Measurements from ENCODE around the gene SLC50A1. TPM values are rescaled to one million over a fixed set of nuclear protein-coding genes. Genes with fewer than 3 reads are reported as not detected.
A peak's percentile ranks its signal among the peaks of the same experiment; 100 is the strongest.

The SLC50A1 gene
- total and polyA plus RNA-seq, 4 donors: 12.7 to 23.3 (median 18.2) TPM

DNA sequence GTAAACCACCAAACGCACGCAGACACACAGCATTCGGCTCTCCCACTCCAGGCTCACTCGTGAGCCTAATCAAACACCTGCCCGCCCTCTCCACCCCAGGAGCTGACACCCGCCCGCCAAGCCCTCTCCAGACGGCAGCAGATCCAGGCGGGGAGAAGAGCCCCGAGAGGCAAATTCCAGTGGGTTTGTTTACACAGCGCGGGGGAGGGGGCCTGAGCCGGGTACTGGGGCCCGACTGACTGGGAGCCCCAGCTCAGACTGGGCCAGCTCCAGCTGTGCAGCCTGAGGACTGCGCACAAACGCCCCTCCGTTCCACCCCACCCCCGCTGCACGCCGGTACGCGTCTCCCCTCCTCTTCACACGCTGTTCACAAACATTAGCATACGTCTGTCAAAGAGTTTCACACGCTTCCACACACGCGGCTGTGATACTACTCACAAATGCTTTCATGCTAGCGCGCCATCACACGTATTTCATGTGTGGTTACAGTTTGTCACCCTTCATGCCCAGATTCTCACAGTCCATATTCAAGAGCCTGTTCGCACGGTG is 9.0 kb upstream of the SLC50A1 start:
- H3K27me3 ChIP-seq (ENCODE audit: control insufficient read depth in 4 of 4, insufficient read depth in 4 of 4, low read length in 3 of 4): no peaks in the 10 kb centered on the region
- TF ChIP-seq GABPA (IDR thresholded peaks at IDR 0.05 in 1 of 2, conservative IDR thresholded peaks at IDR 0.05 in 1 of 2) (no peak), EGR1 (IDR thresholded peaks at IDR 0.05; ENCODE audit: low read depth in 2 of 2) (no peak), HNF4G (IDR thresholded peaks at IDR 0.05) (no peak), NR2F2 (IDR thresholded peaks at IDR 0.05) (no peak), ATF3 (IDR thresholded peaks at IDR 0.05) (no peak), FOXA2 (IDR thresholded peaks at IDR 0.05) (no peak)
- TF ChIP-seq, protein P1, sequence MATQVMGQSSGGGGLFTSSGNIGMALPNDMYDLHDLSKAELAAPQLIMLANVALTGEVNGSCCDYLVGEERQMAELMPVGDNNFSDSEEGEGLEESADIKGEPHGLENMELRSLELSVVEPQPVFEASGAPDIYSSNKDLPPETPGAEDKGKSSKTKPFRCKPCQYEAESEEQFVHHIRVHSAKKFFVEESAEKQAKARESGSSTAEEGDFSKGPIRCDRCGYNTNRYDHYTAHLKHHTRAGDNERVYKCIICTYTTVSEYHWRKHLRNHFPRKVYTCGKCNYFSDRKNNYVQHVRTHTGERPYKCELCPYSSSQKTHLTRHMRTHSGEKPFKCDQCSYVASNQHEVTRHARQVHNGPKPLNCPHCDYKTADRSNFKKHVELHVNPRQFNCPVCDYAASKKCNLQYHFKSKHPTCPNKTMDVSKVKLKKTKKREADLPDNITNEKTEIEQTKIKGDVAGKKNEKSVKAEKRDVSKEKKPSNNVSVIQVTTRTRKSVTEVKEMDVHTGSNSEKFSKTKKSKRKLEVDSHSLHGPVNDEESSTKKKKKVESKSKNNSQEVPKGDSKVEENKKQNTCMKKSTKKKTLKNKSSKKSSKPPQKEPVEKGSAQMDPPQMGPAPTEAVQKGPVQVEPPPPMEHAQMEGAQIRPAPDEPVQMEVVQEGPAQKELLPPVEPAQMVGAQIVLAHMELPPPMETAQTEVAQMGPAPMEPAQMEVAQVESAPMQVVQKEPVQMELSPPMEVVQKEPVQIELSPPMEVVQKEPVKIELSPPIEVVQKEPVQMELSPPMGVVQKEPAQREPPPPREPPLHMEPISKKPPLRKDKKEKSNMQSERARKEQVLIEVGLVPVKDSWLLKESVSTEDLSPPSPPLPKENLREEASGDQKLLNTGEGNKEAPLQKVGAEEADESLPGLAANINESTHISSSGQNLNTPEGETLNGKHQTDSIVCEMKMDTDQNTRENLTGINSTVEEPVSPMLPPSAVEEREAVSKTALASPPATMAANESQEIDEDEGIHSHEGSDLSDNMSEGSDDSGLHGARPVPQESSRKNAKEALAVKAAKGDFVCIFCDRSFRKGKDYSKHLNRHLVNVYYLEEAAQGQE (IDR thresholded peaks at IDR 0.05): peak; percentile 5
- peaks cover 0 to 10% (median 9%) of the 10 kb centered on the region in 4 donors for H3K36me3 ChIP-seq (ENCODE audit: control insufficient read depth in 4 of 4, insufficient read depth in 3 of 4, low read depth in 1 of 4, low read length in 3 of 4)
- peak overlapping the region; percentile 99 to 100 for H3K27ac ChIP-seq (ENCODE audit: low read depth in 1 of 2, low read length in 2 of 2)
- peaks cover 3 to 31% (median 18%) of the 10 kb centered on the region in 4 donors for H3K4me1 ChIP-seq (ENCODE audit: control insufficient read depth in 4 of 4, insufficient read depth in 4 of 4, low read length in 3 of 4)
- no peak for DNase-seq (ENCODE audit: low spot score)
- 2% methylated on average over 32 of the region's 32 CpGs for WGBS
- H3K4me3 ChIP-seq (ENCODE audit: low read depth in 1 of 3, low read length in 3 of 3): peak overlapping the region; percentile 62 to 93 (median 84)
- H3K9ac ChIP-seq (ENCODE audit: low read depth in 1 of 2, low read length in 2 of 2): peak overlapping the region; percentile 90 to 93
- no peaks in the 10 kb centered on the region for H3K9me3 ChIP-seq (ENCODE audit: control insufficient read depth in 4 of 4, low read length in 3 of 4)

GRCh38 chr1:155127105-155127966 is 8.3 kb upstream of the SLC50A1 start, which contains the start of gene EFNA1:
TSS of gene EFNA1 (plus strand) at chr1:155127876. CDS start at chr1:155127978, 102 bp downstream.
- Histone ChIP-seq H3K27ac (ENCODE audit: low read depth in 1 of 2, low read length in 2 of 2) (peak within 1 kb of the TSS; percentile 99 to 100), H3K9ac (ENCODE audit: low read depth in 1 of 2, low read length in 2 of 2) (peak within 1 kb of the TSS; percentile 99 to 100), H3K36me3 (ENCODE audit: control insufficient read depth in 4 of 4, insufficient read depth in 3 of 4, low read depth in 1 of 4, low read length in 3 of 4) (peaks cover 0 to 13% (median 11%) of the 10 kb centered on the region in 4 donors), H3K4me1 (ENCODE audit: control insufficient read depth in 4 of 4, insufficient read depth in 4 of 4, low read length in 3 of 4) (peaks cover 3 to 35% (median 22%) of the 10 kb centered on the region in 4 donors), H3K4me3 (ENCODE audit: low read depth in 1 of 3, low read length in 3 of 3) (peak within 1 kb of the TSS; percentile 62 to 99 (median 93)), H3K9me3 (ENCODE audit: control insufficient read depth in 4 of 4, low read length in 3 of 4) (no peaks in the 10 kb centered on the region), H3K27me3 (ENCODE audit: control insufficient read depth in 4 of 4, insufficient read depth in 4 of 4, low read length in 3 of 4) (no peaks in the 10 kb centered on the region)
- WGBS: under 1% methylated on average over 76 of the region's 76 CpGs
- peak; percentile 75 for DNase-seq (ENCODE audit: low spot score)
- no peak for TF ChIP-seq CTCF (IDR thresholded peaks at IDR 0.05; ENCODE audit: low read depth, low read length, missing input control)
- peak; percentile 70 for TF ChIP-seq HNF4G (IDR thresholded peaks at IDR 0.05)
- TF ChIP-seq, protein P1 (IDR thresholded peaks at IDR 0.05): peak; percentile 83
- TF ChIP-seq NR2F2 (IDR thresholded peaks at IDR 0.05): peak; percentile 16
- TF ChIP-seq HNF4A (conservative IDR thresholded peaks at IDR 0.05): peak; percentile 80 to 90
- no peak for TF ChIP-seq GABPA (IDR thresholded peaks at IDR 0.05 in 1 of 2, conservative IDR thresholded peaks at IDR 0.05 in 1 of 2)
- peak; percentile 97 for TF ChIP-seq FOXA1 (IDR thresholded peaks at IDR 0.05)
- TF ChIP-seq RXRA (IDR thresholded peaks at IDR 0.05): peak; percentile 89 to 94
- TF ChIP-seq, protein P2, sequence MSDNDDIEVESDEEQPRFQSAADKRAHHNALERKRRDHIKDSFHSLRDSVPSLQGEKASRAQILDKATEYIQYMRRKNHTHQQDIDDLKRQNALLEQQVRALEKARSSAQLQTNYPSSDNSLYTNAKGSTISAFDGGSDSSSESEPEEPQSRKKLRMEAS (IDR thresholded peaks at IDR 0.05): peak; percentile 75
- peak; percentile 96 for TF ChIP-seq SP1 (IDR thresholded peaks at IDR 0.05)
- TF ChIP-seq, protein P3, sequence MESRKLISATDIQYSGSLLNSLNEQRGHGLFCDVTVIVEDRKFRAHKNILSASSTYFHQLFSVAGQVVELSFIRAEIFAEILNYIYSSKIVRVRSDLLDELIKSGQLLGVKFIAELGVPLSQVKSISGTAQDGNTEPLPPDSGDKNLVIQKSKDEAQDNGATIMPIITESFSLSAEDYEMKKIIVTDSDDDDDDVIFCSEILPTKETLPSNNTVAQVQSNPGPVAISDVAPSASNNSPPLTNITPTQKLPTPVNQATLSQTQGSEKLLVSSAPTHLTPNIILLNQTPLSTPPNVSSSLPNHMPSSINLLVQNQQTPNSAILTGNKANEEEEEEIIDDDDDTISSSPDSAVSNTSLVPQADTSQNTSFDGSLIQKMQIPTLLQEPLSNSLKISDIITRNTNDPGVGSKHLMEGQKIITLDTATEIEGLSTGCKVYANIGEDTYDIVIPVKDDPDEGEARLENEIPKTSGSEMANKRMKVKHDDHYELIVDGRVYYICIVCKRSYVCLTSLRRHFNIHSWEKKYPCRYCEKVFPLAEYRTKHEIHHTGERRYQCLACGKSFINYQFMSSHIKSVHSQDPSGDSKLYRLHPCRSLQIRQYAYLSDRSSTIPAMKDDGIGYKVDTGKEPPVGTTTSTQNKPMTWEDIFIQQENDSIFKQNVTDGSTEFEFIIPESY (IDR thresholded peaks at IDR 0.05): peak; percentile 62
- peak; percentile 51 to 52 for TF ChIP-seq RAD21 (IDR thresholded peaks at IDR 0.05)
- TF ChIP-seq FOXA2 (IDR thresholded peaks at IDR 0.05): peak; percentile 90
- TF ChIP-seq ATF3 (IDR thresholded peaks at IDR 0.05): peak; percentile 77
- peak; percentile 95 for TF ChIP-seq TAF1 (conservative IDR thresholded peaks at IDR 0.05)
- peak; percentile 45 to 56 for TF ChIP-seq EGR1 (IDR thresholded peaks at IDR 0.05; ENCODE audit: low read depth in 2 of 2)
- TF ChIP-seq JUND (IDR thresholded peaks at IDR 0.05): peak in 1 of 2 donors; percentile 71

All from liver (tissue), 9 donors.